Thyroid gland (tissue), 4 donors: ENCODE measurements around the gene OFD1. TPM values are rescaled to one million over a fixed set of nuclear protein-coding genes. Genes with fewer than 3 reads are reported as not detected.
A peak's percentile ranks its signal among the peaks of the same experiment; 100 is the strongest.

Experiments
- DNase-seq, 2 donors: peaks; one replicate each; pipeline ENCODE4 v3.0.0-alpha.2; 2019
- H3K27ac ChIP-seq, 3 donors: fragments of 200-600 bp; sonication (generic); 1 replicate in 2 of 3; 2 replicates in 1 of 3; pipeline ENCODE4 v1.5.1; 2016 to 2019; ENCODE audit warnings: mild to moderate bottlenecking in 1 of 3, moderate library complexity in 1 of 3
- H3K27me3 ChIP-seq: fragments of 200-600 bp; sonication (generic); one replicate; pipeline ENCODE4 v1.5.1; 2019
- H3K36me3 ChIP-seq, 2 donors: fragments of 200-600 bp; sonication (generic); one replicate each; pipeline ENCODE4 v1.5.1; 2016 to 2019
- H3K4me1 ChIP-seq, 2 donors: fragments of 200-600 bp; sonication (generic); one replicate each; pipeline ENCODE4 v1.5.1; 2017 to 2019
- H3K4me3 ChIP-seq, 3 donors: fragments of 200-600 bp; sonication (generic); replicated peaks in 1 of 3; 1 replicate in 2 of 3; 2 replicates in 1 of 3; pipeline ENCODE4 v1.5.1; 2016; ENCODE audit warnings: mild to moderate bottlenecking in 1 of 3
- H3K9me3 ChIP-seq: fragments of 200-600 bp; sonication (generic); one replicate; pipeline ENCODE4 v1.5.1; 2017
- POLR2A ChIP-seq, 2 donors: fragments of 450-650 bp; IDR thresholded peaks; one replicate each; pipeline ENCODE4 v1.6.1; 2017; ENCODE audit warnings: antibody characterized with exemption in 2 of 2, mild to moderate bottlenecking in 2 of 2, moderate library complexity in 1 of 2
- WGBS, 2 donors: methylation state at CpG; one replicate each; pipeline ENCODE4 v1.1.5; 2017; 5-methylcytosine and 5-hydroxymethylcytosine counted together
- intact Hi-C: fragments of 100-400 bp; cut with DNase I; formaldehyde crosslinking; loops from one replicate; pipeline ENCODE4 v1.15.1; 2023
- total RNA-seq, 4 donors: library from RNA; depleted of rRNA; stranded (reverse); fragments of >200 nt; gene quantifications; one replicate each; pipeline ENCODE4 v1.2.3, GENCODE V29; 2016
- TF ChIP-seq, protein P1 (sequence below), 6 experiments: fragments of 200-600 bp in 3 of 6; fragments of 450-650 bp in 3 of 6; sonication (generic) in 3 of 6; IDR thresholded peaks; one replicate each; pipeline ENCODE4 v1.5.1; 2016 to 2019; ENCODE audit warnings: antibody characterized with exemption in 6 of 6, mild to moderate bottlenecking in 2 of 6, inconsistent platforms in 1 of 6, moderate library complexity in 1 of 6

OFD1 gene
- total RNA-seq, 4 donors from 2014 or later: 33.6 to 46.0 (median 43.5) TPM

DNA sequence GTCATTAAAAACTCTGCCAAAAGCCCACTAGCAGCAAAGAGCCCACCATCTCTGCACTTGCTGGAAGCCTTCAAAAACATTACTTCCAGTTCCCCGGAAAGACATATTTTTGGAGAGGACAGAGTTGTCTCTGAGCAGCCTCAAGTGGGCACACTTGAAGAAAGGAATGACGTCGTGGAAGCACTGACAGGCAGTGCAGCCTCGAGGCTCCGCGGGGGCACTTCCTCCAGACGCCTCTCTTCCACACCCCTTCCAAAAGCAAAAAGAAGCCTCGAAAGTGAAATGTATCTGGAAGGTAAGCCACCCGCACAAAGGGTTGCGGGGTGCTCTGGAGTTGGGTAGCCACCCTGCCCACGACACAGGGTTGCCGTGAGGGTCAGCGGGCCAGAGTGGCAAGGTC lies 25.9 kb downstream of the OFD1 start:
- Histone ChIP-seq H3K4me3 (no peak overlapping the region), H3K9me3 (no peaks in the 10 kb centered on the region), H3K36me3 (peaks cover 15 to 35% of the 10 kb centered on the region in 2 donors), H3K27ac (no peak overlapping the region), H3K4me1 (peaks cover 0 to 3% of the 10 kb centered on the region in 2 donors), H3K27me3 (no peaks in the 10 kb centered on the region)
- WGBS, 2 donors: 57 to 83% methylated on average over 5 to 12 of the region's 13 CpGs
- TF ChIP-seq, protein P1, sequence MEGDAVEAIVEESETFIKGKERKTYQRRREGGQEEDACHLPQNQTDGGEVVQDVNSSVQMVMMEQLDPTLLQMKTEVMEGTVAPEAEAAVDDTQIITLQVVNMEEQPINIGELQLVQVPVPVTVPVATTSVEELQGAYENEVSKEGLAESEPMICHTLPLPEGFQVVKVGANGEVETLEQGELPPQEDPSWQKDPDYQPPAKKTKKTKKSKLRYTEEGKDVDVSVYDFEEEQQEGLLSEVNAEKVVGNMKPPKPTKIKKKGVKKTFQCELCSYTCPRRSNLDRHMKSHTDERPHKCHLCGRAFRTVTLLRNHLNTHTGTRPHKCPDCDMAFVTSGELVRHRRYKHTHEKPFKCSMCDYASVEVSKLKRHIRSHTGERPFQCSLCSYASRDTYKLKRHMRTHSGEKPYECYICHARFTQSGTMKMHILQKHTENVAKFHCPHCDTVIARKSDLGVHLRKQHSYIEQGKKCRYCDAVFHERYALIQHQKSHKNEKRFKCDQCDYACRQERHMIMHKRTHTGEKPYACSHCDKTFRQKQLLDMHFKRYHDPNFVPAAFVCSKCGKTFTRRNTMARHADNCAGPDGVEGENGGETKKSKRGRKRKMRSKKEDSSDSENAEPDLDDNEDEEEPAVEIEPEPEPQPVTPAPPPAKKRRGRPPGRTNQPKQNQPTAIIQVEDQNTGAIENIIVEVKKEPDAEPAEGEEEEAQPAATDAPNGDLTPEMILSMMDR (IDR thresholded peaks at IDR 0.05): no peak
- no peak for TF ChIP-seq POLR2A (IDR thresholded peaks at IDR 0.05)
- DNase-seq: no peak
- intact Hi-C loops: no loop called here

DNA sequence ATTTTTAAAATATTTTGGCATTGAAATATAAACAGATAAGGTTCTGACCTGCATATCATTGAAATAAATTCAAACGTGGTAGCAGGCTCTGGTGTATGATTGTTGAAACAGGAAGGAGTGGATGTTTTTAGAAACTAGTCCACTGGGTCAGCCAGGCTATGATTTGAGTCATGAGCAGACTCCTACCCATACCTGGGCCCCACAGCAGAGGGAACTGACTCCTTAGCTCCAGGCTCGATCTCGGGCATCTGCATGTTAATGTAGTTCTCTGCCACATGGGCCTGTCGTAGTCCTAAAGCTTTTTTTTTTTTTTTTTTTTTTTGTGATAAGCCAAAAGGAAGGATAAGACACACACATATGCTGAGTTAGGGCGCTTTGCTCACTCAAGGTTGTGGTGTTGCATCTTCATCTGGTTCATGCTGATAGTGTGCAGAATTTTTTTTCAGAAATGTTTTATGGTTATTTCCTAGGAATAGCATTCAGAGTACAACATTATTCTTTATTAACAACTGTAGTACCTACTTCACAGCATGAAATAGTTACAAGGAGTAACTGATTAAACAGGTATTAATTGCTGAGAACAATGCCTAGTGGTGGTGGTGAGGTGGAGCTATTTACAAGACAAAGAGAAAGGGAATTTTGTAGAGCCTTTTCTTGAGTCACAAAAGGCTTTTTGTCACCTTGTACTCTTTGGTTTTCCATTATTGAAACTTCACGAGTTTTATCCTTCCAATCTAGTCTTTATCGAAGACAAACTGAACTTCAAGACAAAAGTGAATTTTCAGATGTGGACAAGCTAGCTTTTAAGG lies 27.3 kb downstream of the OFD1 start:
- peaks cover 18 to 34% of the 10 kb centered on the region in 2 donors for H3K36me3 ChIP-seq
- 59 to 69% methylated on average over 7 of the region's 7 CpGs for WGBS, 2 donors
- no peaks in the 10 kb centered on the region for H3K9me3 ChIP-seq
- no peak for DNase-seq
- no peak overlapping the region for H3K4me3 ChIP-seq
- no peak overlapping the region for H3K27ac ChIP-seq
- intact Hi-C loops: no loop called here
- TF ChIP-seq, protein P1 (IDR thresholded peaks at IDR 0.05): no peak
- TF ChIP-seq POLR2A (IDR thresholded peaks at IDR 0.05): no peak
- H3K4me1 ChIP-seq: peaks cover 0 to 3% of the 10 kb centered on the region in 2 donors
- no peaks in the 10 kb centered on the region for H3K27me3 ChIP-seq

DNA sequence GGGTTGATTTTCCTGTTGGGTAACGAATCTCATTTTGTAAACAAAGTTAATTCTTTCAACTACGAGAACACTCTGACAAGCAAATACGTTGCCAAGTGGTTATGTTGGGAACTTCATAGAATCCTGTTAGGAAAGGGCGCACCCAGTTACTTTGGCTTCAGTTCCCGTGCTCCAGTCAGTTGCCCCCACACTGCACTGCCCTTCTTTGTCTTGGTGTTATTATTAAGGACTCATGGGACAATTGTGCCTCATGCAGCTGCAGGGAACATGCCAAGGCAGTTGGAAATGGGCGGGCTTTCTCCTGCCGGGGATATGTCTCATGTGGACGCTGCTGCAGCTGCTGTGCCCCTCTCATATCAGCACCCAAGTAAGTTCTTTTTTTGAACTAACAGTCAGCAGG lies 28.9 kb downstream of the OFD1 start:
- WGBS, 2 donors: 65 to 76% methylated on average over 5 to 7 of the region's 8 CpGs
- H3K4me3 ChIP-seq: no peak overlapping the region
- DNase-seq: no peak

DNA sequence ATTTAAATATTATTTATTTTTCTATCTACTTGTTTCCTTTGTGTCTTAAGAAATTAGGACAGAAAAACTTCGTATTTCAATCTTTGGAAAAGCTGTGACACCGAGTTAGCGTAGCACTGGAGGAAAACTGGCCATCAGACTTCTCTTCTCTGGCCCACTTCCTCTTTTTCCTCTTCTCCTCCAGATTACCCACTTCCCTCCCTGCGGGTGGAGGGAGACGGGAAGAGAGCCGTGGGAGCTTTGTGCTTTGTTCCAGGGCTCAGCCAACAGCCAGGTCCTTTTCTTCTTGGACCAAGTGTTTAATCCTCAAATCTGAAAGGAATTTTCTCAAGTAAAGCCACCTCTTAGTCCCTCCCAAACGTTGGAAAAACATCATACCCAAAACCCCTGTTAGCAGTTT lies 29.7 kb downstream of the OFD1 start:
- no peaks in the 10 kb centered on the region for H3K27me3 ChIP-seq
- H3K9me3 ChIP-seq: no peaks in the 10 kb centered on the region
- no peak for TF ChIP-seq POLR2A (IDR thresholded peaks at IDR 0.05)
- TF ChIP-seq, protein P1 (IDR thresholded peaks at IDR 0.05): no peak
- H3K27ac ChIP-seq: peak overlapping the region in 2 of 3 donors; percentile 27 to 44
- no peak for DNase-seq
- intact Hi-C loops: no loop called here
- peaks cover 26 to 27% of the 10 kb centered on the region in 2 donors for H3K36me3 ChIP-seq
- peaks cover 0 to 3% of the 10 kb centered on the region in 2 donors for H3K4me1 ChIP-seq
- H3K4me3 ChIP-seq: no peak overlapping the region
- WGBS, 2 donors: 49 to 50% methylated on average over 7 of the region's 7 CpGs

More for the DNA sequence above, 28.9 kb downstream of the OFD1 start:
- H3K27ac ChIP-seq: peak overlapping the region in 1 of 3 donors; percentile 13
- H3K36me3 ChIP-seq: peaks cover 21 to 23% of the 10 kb centered on the region in 2 donors
- intact Hi-C loops: no loop called here
- TF ChIP-seq POLR2A (IDR thresholded peaks at IDR 0.05): no peak
- TF ChIP-seq, protein P1 (IDR thresholded peaks at IDR 0.05): no peak
- H3K4me1 ChIP-seq: peaks cover 0 to 3% of the 10 kb centered on the region in 2 donors
- no peaks in the 10 kb centered on the region for H3K9me3 ChIP-seq
- no peaks in the 10 kb centered on the region for H3K27me3 ChIP-seq

DNA sequence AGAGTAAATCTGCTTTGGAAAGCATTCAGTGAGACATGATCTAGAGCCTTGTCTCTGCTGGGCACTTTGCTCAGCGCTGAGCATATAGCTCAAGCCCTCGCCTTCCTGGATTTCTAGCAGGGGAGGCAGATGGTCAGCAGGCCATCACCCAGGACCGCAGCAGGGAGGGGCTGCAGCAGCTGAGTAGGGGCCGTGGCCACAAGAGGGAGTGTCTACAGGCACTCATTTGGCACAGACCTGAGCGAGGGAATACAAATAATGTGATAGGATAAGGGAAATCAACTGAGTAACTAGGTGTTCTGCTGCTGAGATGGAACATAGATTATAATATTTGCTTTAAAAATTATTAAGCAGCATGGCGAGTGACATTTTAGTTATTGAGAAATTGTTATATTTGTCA lies 30.2 kb downstream of the OFD1 start:
- peak overlapping the region in 2 of 3 donors; percentile 27 to 44 for H3K27ac ChIP-seq
- TF ChIP-seq, protein P1 (IDR thresholded peaks at IDR 0.05): peak in 2 of 6 experiments; percentile 15 to 24
- no peak for TF ChIP-seq POLR2A (IDR thresholded peaks at IDR 0.05)
- H3K4me1 ChIP-seq: peaks cover 0 to 3% of the 10 kb centered on the region in 2 donors
- H3K36me3 ChIP-seq: peaks cover 29 to 31% of the 10 kb centered on the region in 2 donors
- peak in 1 of 2 donors; percentile 23 for DNase-seq
- WGBS, 2 donors: 59 to 67% methylated on average over 6 of the region's 6 CpGs
- no peaks in the 10 kb centered on the region for H3K9me3 ChIP-seq
- H3K27me3 ChIP-seq: no peaks in the 10 kb centered on the region
- no peak overlapping the region for H3K4me3 ChIP-seq
- intact Hi-C loops: no loop called here
